GM06990 (cell line): ENCODE measurements around the gene SLC25A30.

Experiments
- DNase-seq: peaks from one replicate; pipeline ENCODE4 v3.0.0-alpha.2; 2011; ENCODE audit not compliant: insufficient read length; ENCODE audit errors: extremely low read depth
- H3K27me3 ChIP-seq: replicated peaks from 2 replicates; pipeline ENCODE4 v1.6.0; 2011; ENCODE audit warnings: low read length; ENCODE audit not compliant: control insufficient read depth, insufficient read depth
- H3K36me3 ChIP-seq: 2 replicates; pipeline ENCODE4 v1.5.1; 2011; ENCODE audit warnings: low read length; ENCODE audit not compliant: control insufficient read depth, insufficient read depth
- H3K4me3 ChIP-seq: replicated peaks from 2 replicates; pipeline ENCODE4 v1.5.1; 2011; ENCODE audit warnings: low read depth, mild to moderate bottlenecking, control low read depth, low read length
- TF ChIP-seq, protein P1 (sequence below): IDR thresholded peaks from 2 replicates; pipeline ENCODE4 v1.5.1; 2011; ENCODE audit warnings: low read length, control low read depth, mild to moderate bottlenecking, inconsistent platforms; ENCODE audit not compliant: insufficient read depth, poor library complexity, severe bottlenecking

The SLC25A30 gene

DNA sequence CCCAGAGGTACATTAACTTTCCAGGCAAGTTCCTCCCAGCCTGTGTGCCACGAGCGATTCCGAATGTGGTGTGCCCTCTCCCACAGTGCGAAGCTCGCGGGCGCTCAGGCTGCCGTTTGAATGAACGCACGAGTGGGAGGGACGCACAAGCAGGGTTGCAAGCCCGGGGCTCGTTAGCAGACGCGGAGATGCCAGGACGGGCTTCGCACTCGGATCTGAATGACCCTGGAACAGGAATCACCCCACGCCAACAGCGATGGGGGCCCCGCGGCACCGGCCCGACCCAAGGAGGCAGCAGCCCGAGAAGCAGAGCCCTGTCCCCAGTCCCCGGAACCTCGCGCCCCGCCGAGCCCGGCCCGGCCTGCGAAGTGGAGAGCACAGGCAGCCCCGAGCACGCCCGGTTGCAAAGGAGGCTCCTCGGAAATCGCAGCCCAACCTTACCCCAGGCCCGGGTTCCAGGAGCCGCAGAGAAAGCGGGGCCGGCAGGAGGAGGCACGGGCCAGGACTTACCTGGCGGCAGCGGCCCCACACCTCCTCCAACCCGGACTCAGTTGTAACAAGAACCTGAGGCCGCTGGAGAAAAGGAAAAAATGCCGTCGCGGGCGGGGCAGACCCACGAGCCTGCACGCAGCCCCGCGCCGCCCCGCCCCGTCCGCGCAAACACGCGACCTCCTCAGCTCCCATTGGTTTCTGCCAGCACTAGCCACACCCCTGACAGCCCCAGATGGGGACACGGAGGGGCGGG lies at the start of gene SLC25A30:
Gene SLC25A30 (minus strand): TSS at position 584 of the 745 bp plus-strand sequence. CDS start 6,948 bp downstream, outside the sequence.
- Histone ChIP-seq H3K27me3 (no peaks in the 10 kb centered on the region), H3K36me3 (no peaks in the 10 kb centered on the region), H3K4me3 (peak within 1 kb of the TSS; percentile 86)
- peak; percentile 93 for DNase-seq
- TF ChIP-seq, protein P1, sequence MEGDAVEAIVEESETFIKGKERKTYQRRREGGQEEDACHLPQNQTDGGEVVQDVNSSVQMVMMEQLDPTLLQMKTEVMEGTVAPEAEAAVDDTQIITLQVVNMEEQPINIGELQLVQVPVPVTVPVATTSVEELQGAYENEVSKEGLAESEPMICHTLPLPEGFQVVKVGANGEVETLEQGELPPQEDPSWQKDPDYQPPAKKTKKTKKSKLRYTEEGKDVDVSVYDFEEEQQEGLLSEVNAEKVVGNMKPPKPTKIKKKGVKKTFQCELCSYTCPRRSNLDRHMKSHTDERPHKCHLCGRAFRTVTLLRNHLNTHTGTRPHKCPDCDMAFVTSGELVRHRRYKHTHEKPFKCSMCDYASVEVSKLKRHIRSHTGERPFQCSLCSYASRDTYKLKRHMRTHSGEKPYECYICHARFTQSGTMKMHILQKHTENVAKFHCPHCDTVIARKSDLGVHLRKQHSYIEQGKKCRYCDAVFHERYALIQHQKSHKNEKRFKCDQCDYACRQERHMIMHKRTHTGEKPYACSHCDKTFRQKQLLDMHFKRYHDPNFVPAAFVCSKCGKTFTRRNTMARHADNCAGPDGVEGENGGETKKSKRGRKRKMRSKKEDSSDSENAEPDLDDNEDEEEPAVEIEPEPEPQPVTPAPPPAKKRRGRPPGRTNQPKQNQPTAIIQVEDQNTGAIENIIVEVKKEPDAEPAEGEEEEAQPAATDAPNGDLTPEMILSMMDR = no peak

DNA sequence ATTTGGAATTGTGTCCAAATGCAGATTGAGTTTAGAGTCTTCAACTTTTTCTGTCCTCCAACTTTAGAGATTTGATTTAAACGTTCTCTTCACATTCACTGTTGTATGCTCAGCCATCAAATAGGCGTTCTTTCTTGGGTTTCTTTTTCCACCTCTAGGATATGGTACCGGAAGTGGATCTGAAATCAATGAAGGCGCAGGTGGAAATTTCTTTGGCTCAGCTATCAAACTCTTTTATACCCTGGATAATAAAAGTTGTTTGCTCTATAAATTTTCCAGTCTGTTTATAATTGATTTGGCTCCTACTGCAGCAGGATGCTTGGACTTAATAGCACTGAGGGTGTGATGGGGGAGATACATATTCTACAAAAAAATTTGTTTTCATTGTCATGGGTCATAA lies 48.2 kb upstream of the SLC25A30 start:
- H3K4me3 ChIP-seq = peak overlapping the region; percentile 99

DNA sequence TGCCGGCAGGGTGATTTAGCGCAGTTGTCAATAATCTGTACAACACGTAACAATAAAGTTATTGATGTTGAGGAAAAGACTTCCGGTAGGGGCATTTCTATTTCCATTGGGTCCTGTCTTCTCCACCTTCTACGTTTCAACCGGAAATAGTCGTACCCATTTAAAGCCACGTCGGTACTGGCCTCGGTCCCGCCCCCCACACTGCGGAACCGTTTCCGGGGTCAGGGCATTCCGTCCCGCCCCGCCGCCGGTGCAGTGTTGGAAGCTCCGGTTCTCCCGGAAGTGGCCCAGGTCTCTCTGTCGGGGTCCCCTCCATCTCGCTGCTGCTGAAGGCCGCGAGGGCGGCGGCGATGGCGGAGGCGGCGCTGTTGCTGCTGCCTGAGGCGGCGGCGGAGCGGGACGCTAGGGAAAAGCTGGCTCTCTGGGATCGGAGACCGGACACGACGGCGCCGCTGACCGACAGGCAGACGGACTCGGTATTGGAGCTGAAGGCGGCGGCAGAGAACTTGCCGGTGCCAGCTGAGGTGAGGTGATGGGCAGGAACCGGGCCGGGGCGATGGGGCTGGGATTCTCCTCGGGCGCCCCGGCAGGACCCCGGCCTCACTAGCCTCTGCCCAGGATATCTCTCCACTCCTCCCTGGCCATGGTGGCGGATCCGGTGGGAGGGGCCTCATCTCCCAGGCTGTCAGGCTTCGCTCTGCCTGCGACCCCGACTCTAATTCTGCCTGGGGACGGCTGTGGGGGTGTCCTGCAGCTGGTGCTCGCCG lies 46.7 kb upstream of the SLC25A30 start, which contains the start of gene COG3:
Gene COG3 (plus strand): TSS at position 253 of the 767 bp plus-strand sequence. CDS start 98 bp downstream, at position 351.
- H3K27me3 ChIP-seq = no peaks in the 10 kb centered on the region
- DNase-seq = peak; percentile 96
- peak within 1 kb of the TSS; percentile 99 for H3K4me3 ChIP-seq
- no peaks in the 10 kb centered on the region for H3K36me3 ChIP-seq
- TF ChIP-seq, protein P1 = peak; percentile 26

More for the DNA sequence above, 48.2 kb upstream of the SLC25A30 start:
- TF ChIP-seq, protein P1 = no peak
- Histone ChIP-seq H3K36me3 (no peaks in the 10 kb centered on the region), H3K27me3 (no peaks in the 10 kb centered on the region)
- DNase-seq = no peak

DNA sequence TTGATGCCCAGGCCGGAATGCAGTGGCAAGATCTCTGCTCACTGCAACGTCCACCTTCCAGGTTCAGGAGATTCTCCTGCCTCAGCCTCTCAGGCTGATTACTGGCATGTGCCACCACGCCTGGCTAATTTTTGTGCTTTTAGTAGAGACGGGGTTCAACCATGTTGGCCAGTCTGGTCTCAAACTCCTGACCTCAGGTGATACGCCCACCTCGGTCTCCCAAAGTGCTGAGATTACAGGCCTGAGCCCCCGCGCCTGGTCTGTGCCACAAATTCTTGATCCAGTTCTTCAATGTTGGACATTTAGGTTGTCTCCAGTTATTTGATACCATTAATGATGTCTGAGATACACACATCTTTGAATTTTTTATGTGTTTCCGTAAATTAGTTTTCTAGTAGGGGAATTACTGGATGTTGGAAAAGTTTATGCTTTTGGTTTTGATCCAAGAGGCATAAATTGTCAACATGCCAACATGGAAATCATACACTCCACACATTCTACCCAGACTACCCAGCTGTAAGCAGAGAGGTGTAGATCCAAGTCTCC lies 46.0 kb upstream of the SLC25A30 start:
- no peak for DNase-seq
- TF ChIP-seq, protein P1 = peak; percentile 42
- no peaks in the 10 kb centered on the region for H3K27me3 ChIP-seq
- peak overlapping the region; percentile 99 for H3K4me3 ChIP-seq
- no peaks in the 10 kb centered on the region for H3K36me3 ChIP-seq

- DNase-seq = no peak
- H3K4me3 ChIP-seq = no peak overlapping the region
- TF ChIP-seq, protein P1 = no peak
- H3K27me3 ChIP-seq = no peaks in the 10 kb centered on the region
- H3K36me3 ChIP-seq = no peaks in the 10 kb centered on the region
These were observed 38.2 kb upstream of the SLC25A30 start for GRCh38 chr13:45456196-45456972.
